HG03280 (cell line): ENCODE results near the gene TNIK.

Experiments used
- ATAC-seq: cut with Tn5 transposase; IDR thresholded peaks from one replicate; pipeline ENCODE4 v1.9.1; 2021; ENCODE audit warnings: mild to moderate bottlenecking, moderate library complexity; ENCODE audit not compliant: unreplicated experiment

The TNIK gene

GRCh38 chr3:171345107-171345843 is 114.9 kb downstream of the TNIK start:
- no peak for ATAC-seq

GRCh38 chr3:171343693-171344092 is 116.5 kb downstream of the TNIK start:
- no peak for ATAC-seq

- ATAC-seq = no peak
These were observed 117.3 kb downstream of the TNIK start for GRCh38 chr3:171342783-171343420.

GRCh38 chr3:171342200-171342599 is 118.0 kb downstream of the TNIK start:
- ATAC-seq = no peak

GRCh38 chr3:171340434-171340833 is 119.8 kb downstream of the TNIK start:
- ATAC-seq = no peak

- ATAC-seq = no peak
These were observed 120.6 kb downstream of the TNIK start for GRCh38 chr3:171339598-171339997.

- no peak for ATAC-seq
These were observed 123.8 kb downstream of the TNIK start for GRCh38 chr3:171336406-171336805.

GRCh38 chr3:171335559-171335958 is 124.6 kb downstream of the TNIK start:
- ATAC-seq = no peak

GRCh38 chr3:171334465-171334811 is 125.8 kb downstream of the TNIK start:
- no peak for ATAC-seq

- ATAC-seq = no peak
These were observed 126.3 kb downstream of the TNIK start for GRCh38 chr3:171333784-171334464.

- ATAC-seq = no peak
These were observed 129.3 kb downstream of the TNIK start for GRCh38 chr3:171330938-171331337.

- ATAC-seq = no peak
These were observed 130.5 kb downstream of the TNIK start for GRCh38 chr3:171329746-171330145.

- no peak for ATAC-seq
These were observed 131.7 kb downstream of the TNIK start for GRCh38 chr3:171328419-171329082.

GRCh38 chr3:171327441-171328174 is 132.6 kb downstream of the TNIK start:
- no peak for ATAC-seq

GRCh38 chr3:171326717-171327440 is 133.3 kb downstream of the TNIK start:
- no peak for ATAC-seq

GRCh38 chr3:171323938-171324536 is 136.2 kb downstream of the TNIK start:
- ATAC-seq = no peak

- no peak for ATAC-seq
These were observed 138.4 kb downstream of the TNIK start for GRCh38 chr3:171321559-171322360.

GRCh38 chr3:171320750-171321558 is 139.3 kb downstream of the TNIK start:
- no peak for ATAC-seq
